ENCODE results near the gene CASP5. TPM values are rescaled to one million over a fixed set of nuclear protein-coding genes. Genes with fewer than 3 reads are reported as not detected.

Gene CASP5
- polyA plus RNA-seq, 1 donor (not counting 4 experiments of a cell fraction or from before 2014, with no cell fraction given) = not detected

DNA sequence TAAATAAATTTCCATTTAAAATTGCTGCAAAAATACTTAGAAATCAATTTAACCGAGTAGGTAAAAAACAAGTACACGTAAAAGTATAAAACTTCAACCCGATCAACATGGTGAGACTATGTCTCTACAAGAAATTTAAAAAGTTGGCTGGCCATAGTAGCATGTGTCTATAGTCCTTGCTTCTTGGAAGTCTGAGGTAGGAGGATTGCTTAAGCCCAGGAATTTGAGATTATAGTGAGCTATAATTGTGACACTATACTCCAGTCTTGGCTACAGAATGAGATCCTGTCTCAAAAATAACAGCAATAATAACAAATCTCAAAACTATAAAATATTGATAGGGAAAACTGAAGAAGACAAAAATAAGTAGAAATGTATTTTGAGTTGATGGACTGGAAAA, 65.7 kb downstream of the CASP5 start:
- TF ChIP-seq CTCF (optimal IDR thresholded peaks at IDR 0.05 in 1 of 3, IDR thresholded peaks at IDR 0.05 in 1 of 3, conservative IDR thresholded peaks at IDR 0.05 in 1 of 3; ENCODE audit: extremely low read depth in 1 of 3, insufficient read depth in 2 of 3, low read length in 3 of 3) = no peak
- TF ChIP-seq EZH2 (IDR thresholded peaks at IDR 0.05; ENCODE audit: low read length) = no peak
- Histone ChIP-seq H3K27ac (ENCODE audit: control insufficient read depth, insufficient read depth, low read length) (no peak overlapping the region), H3K4me2 (ENCODE audit: control insufficient read depth, extremely low read depth, insufficient read depth, low read depth, low read length) (no peak overlapping the region), H3K4me1 (ENCODE audit: control insufficient read depth, extremely low read depth, insufficient read depth, low read length) (peaks cover 9% of the 10 kb centered on the region), H3K27me3 (ENCODE audit: control insufficient read depth, extremely low read depth, insufficient read depth, low read length) (no peaks in the 10 kb centered on the region), H3K4me3 (ENCODE audit: control insufficient read depth in 2 of 3, extremely low read depth in 1 of 3, insufficient read depth in 2 of 3, low read depth in 1 of 3, low read length in 3 of 3) (no peak overlapping the region), H3K9me1 (ENCODE audit: control insufficient read depth, extremely low read depth, insufficient read depth, low read length) (no peaks in the 10 kb centered on the region), H3K36me3 (ENCODE audit: control insufficient read depth in 2 of 2, extremely low read depth in 1 of 2, insufficient read depth in 2 of 2, low read length in 2 of 2) (peaks cover 10 to 22% of the 10 kb centered on the region in 2 experiments), H4K20me1 (ENCODE audit: control insufficient read depth, extremely low read depth, insufficient read depth, low read length) (no peaks in the 10 kb centered on the region), H2AFZ (ENCODE audit: control insufficient read depth, low read length) (no peak overlapping the region), H3K9ac (ENCODE audit: control insufficient read depth, extremely low read depth, insufficient read depth, low read length) (no peak overlapping the region), H3K9me3 (ENCODE audit: control insufficient read depth, low read depth, low read length) (no peaks in the 10 kb centered on the region), H3K79me2 (ENCODE audit: control insufficient read depth, insufficient read depth, low read length) (peaks cover 14% of the 10 kb centered on the region)
- dilution Hi-C loops (cut with MboI; ENCODE audit: extremely low pct_ligation_motif_present, low sequenced_read_pairs) = no loop called here
- no peak for DNase-seq (ENCODE audit: low read depth, low spot score)
- FAIRE-seq = no peak

DNA sequence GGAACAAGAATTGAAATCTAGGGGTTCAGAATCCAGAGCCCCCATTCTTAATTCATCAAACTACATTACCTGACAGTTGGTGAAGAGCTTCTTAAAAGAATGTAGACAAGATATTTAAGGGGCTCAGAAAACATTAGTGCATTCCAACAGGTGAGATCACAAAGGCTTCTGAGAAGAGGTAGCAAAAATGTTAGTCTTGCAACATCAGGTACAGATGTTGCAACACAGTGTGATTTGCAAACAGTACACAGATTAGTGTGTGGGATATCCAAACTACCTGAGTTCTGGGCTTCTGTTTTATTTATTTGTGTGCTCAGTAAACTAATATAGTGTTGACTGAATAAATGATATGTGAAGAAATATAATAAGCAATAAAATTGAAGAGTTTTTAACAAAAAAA, 66.4 kb downstream of the CASP5 start:
- DNase-seq (ENCODE audit: low read depth, low spot score) (no peak), FAIRE-seq (peak; percentile 75)
- Histone ChIP-seq H3K9me3 (ENCODE audit: control insufficient read depth, low read depth, low read length) (no peaks in the 10 kb centered on the region), H3K79me2 (ENCODE audit: control insufficient read depth, insufficient read depth, low read length) (peaks cover 14% of the 10 kb centered on the region), H3K4me2 (ENCODE audit: control insufficient read depth, extremely low read depth, insufficient read depth, low read depth, low read length) (peak overlapping the region; percentile 16), H3K9ac (ENCODE audit: control insufficient read depth, extremely low read depth, insufficient read depth, low read length) (no peak overlapping the region), H3K36me3 (ENCODE audit: control insufficient read depth in 2 of 2, extremely low read depth in 1 of 2, insufficient read depth in 2 of 2, low read length in 2 of 2) (peaks cover 13 to 18% of the 10 kb centered on the region in 2 experiments), H2AFZ (ENCODE audit: control insufficient read depth, low read length) (no peak overlapping the region), H3K4me3 (ENCODE audit: control insufficient read depth in 2 of 3, extremely low read depth in 1 of 3, insufficient read depth in 2 of 3, low read depth in 1 of 3, low read length in 3 of 3) (no peak overlapping the region), H3K27me3 (ENCODE audit: control insufficient read depth, extremely low read depth, insufficient read depth, low read length) (no peaks in the 10 kb centered on the region), H3K4me1 (ENCODE audit: control insufficient read depth, extremely low read depth, insufficient read depth, low read length) (peaks cover 9% of the 10 kb centered on the region), H3K27ac (ENCODE audit: control insufficient read depth, insufficient read depth, low read length) (no peak overlapping the region), H4K20me1 (ENCODE audit: control insufficient read depth, extremely low read depth, insufficient read depth, low read length) (no peaks in the 10 kb centered on the region), H3K9me1 (ENCODE audit: control insufficient read depth, extremely low read depth, insufficient read depth, low read length) (no peaks in the 10 kb centered on the region)
- TF ChIP-seq CTCF (optimal IDR thresholded peaks at IDR 0.05 in 1 of 3, IDR thresholded peaks at IDR 0.05 in 1 of 3, conservative IDR thresholded peaks at IDR 0.05 in 1 of 3; ENCODE audit: extremely low read depth in 1 of 3, insufficient read depth in 2 of 3, low read length in 3 of 3) (no peak), EZH2 (IDR thresholded peaks at IDR 0.05; ENCODE audit: low read length) (no peak)
- dilution Hi-C loops (cut with MboI; ENCODE audit: extremely low pct_ligation_motif_present, low sequenced_read_pairs) = no loop called here

Measured in keratinocyte (primary cell).